Activated CD8-positive, alpha-beta memory T cell treated with anti-CD3 and anti-CD28 coated beads, Interleukin-2, amount 50 U/mL, for 24 hours (primary cell): Measurements from ENCODE around the gene EDIL3.
"Not testable (repeated sequence)": the region's sequence is repeated elsewhere in the genome, so short reads cannot be mapped to it uniquely, and the experiment has no call there.

Experiments used
- DNase-seq: peaks from one replicate; pipeline ENCODE4 v3.0.0-alpha.2; 2020; ENCODE audit errors: extremely low read depth

Gene EDIL3

GRCh38 chr5:84168841-84169240, 215.8 kb downstream of the EDIL3 start:
- no peak for DNase-seq

GRCh38 chr5:84163671-84164070, 221.0 kb downstream of the EDIL3 start:
- no peak for DNase-seq

GRCh38 chr5:84162695-84163094, 222.0 kb downstream of the EDIL3 start:
- DNase-seq: no peak

GRCh38 chr5:84160650-84161049, 224.0 kb downstream of the EDIL3 start:
- not testable (repeated sequence) for DNase-seq

- no peak for DNase-seq
Measured at GRCh38 chr5:84149094-84149493, 235.6 kb downstream of the EDIL3 start.

GRCh38 chr5:84148651-84149050, 236.0 kb downstream of the EDIL3 start:
- no peak for DNase-seq

GRCh38 chr5:84137541-84137940, 247.1 kb downstream of the EDIL3 start:
- no peak for DNase-seq

GRCh38 chr5:84131372-84131771, 253.3 kb downstream of the EDIL3 start:
- no peak for DNase-seq

GRCh38 chr5:84130006-84130580, 254.6 kb downstream of the EDIL3 start:
- no peak for DNase-seq

GRCh38 chr5:84125216-84125615, 259.5 kb downstream of the EDIL3 start:
- no peak for DNase-seq

- DNase-seq: no peak
Measured at GRCh38 chr5:84119252-84119651, 265.4 kb downstream of the EDIL3 start.

- no peak for DNase-seq
Measured at GRCh38 chr5:84118551-84118950, 266.1 kb downstream of the EDIL3 start.

- DNase-seq: no peak
Measured at GRCh38 chr5:84115727-84116126, 269.0 kb downstream of the EDIL3 start.

GRCh38 chr5:84113246-84114105, 271.2 kb downstream of the EDIL3 start:
- DNase-seq: no peak

- no peak for DNase-seq
Measured at GRCh38 chr5:84092738-84093137, 291.9 kb downstream of the EDIL3 start.

- no peak for DNase-seq
Measured at GRCh38 chr5:84091127-84091799, 293.4 kb downstream of the EDIL3 start.

- DNase-seq: no peak
Measured at GRCh38 chr5:84088996-84089395, 295.7 kb downstream of the EDIL3 start.

GRCh38 chr5:84086511-84086910, 298.2 kb downstream of the EDIL3 start:
- no peak for DNase-seq

- DNase-seq: no peak
Measured at GRCh38 chr5:84085387-84086041, 299.2 kb downstream of the EDIL3 start.

- DNase-seq: no peak
Measured at GRCh38 chr5:84080908-84081307, 303.8 kb downstream of the EDIL3 start.

- DNase-seq: no peak
Measured at GRCh38 chr5:84072339-84072738, 312.3 kb downstream of the EDIL3 start.

GRCh38 chr5:84069608-84070179, 315.0 kb downstream of the EDIL3 start:
- DNase-seq: no peak
